Effector CD4-positive, alpha-beta T cell (primary cell): Measurements from ENCODE around the gene C1orf167.

Experiments used
- DNase-seq: peaks from one replicate; pipeline ENCODE4 v3.0.0-alpha.2; 2020

Gene C1orf167

GRCh38 chr1:11786168-11786567 lies 24.2 kb downstream of the C1orf167 start:
- no peak for DNase-seq

DNA sequence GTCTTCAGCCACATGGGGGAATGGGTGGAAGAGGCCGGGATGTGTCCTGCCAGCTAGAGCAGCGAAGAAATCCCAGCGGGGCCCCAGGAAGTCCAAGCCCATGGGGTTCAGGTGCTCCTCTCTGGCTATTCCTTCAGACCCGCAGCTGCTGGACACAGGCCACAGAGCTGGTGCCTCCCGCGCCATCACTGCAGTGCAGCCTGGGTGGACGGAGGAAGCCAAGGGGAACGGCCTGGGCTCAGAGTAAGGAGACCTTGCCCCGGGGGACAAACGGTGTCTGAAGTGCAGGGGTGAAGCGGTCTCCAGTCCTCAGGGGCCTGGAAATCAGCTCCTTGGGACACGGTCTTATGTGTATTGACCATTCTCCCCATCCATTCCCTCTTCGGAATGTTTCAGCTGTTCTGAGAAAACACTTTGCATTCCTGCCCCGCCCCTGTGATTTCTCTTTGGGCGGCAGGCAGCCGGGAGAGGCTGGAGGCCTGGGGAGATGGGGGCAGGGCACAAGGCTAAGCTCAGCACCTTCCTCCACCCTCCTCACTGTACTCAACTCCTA lies 25.3 kb downstream of the C1orf167 start:
- no peak for DNase-seq

GRCh38 chr1:11787804-11788436 lies 25.9 kb downstream of the C1orf167 start:
- DNase-seq: no peak

- no peak for DNase-seq
Measured at GRCh38 chr1:11788549-11789053, 26.6 kb downstream of the C1orf167 start.

- DNase-seq: no peak
Measured at GRCh38 chr1:11789126-11790067, 27.4 kb downstream of the C1orf167 start.

DNA sequence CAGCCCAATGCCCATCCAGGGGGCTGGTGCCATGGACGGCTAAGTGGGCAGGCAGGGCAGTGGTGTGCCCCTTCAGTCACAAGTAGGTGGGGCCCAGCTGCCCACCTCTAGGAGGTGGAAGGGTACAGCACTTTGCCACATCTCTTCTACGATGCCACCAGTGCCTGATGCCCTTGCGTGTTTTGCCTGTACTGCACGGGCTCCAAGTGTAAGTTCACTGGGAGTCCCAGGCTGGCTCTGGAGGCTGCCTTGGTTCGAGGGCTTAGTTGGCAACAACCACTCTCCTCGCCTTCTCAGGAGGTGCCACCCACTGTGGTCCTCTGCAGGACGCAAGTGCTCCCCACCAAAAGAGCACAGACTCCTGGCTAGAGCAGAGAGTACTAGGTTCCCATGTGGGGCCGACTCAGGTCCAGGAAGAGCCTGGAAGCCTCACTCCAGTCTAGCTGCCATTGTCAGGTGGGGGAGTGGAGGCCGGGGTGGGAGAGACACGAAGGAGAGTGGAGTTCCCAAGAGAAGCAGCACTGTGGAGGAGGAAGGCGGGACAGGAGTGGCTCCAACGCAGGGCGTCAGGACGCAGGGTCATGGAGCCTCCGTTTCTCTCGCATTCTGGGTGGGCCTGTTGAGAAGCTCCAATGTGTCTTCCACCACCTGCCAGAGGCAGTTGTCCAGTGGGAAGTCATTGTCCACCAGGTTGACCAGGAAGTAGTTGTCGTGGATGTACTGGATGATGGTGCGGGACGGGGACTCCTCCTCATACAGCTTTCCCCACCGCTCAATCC lies 28.3 kb downstream of the C1orf167 start:
- no peak for DNase-seq

DNA sequence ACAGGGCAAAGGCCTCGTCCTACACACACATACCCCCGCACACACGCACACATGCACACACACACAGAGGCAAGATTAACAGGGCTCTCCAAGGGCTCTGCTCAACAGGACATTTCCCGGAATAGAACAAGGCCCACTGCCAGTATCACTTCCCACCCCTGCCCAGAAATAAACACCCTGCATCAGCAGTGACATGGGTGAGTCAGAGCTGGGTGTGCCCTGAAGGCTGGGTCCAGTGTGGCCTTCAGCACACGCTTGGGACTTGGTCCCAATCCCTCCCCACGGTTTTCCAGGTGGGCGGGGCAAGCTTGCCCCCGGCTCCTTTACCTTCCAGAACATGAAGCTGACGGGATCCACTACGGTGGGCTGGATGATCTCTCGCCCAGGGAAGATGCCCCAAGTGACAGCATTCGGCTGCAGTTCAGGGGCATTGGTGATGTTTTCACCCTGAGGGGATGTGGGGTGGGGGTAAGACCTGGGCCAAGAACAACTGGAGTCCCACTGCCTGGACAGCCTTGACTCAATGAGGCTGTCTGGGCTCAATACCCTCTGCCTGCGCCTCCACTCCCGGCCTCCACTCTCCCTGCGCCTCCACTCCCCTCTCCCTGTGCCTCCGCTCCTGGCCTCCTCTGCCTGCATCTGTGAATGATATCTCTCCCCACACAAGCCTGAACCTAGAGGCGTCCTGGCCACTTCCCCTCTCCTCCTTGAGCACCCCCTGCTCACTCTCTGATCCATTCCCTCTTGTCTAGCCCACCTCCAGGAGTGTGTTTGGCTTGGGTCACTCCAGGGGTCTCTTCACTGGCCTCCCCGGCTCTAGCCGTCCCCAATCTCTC lies 29.1 kb downstream of the C1orf167 start:
- no peak for DNase-seq

GRCh38 chr1:11792106-11792505 lies 30.1 kb downstream of the C1orf167 start:
- no peak for DNase-seq

DNA sequence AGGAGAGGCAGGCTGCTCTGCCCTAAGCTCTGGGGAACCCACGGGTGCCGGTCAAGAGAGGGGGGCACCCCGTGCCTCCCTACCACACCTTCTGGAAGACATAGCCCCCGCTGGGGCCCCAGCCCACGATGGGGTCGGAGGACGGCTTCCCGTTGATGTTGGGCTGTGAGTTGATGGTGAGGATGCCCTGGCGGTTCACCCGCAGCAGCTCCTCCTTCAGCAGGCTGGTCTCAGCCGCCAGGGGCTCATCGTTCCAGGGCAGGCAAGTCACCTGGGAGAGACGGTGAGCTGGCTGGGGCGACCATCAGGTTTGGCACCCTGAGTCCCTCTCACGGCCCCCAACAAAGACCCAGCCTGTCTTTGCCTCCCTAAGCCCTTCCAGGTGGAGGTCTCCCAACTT lies 31.8 kb downstream of the C1orf167 start:
- no peak for DNase-seq

DNA sequence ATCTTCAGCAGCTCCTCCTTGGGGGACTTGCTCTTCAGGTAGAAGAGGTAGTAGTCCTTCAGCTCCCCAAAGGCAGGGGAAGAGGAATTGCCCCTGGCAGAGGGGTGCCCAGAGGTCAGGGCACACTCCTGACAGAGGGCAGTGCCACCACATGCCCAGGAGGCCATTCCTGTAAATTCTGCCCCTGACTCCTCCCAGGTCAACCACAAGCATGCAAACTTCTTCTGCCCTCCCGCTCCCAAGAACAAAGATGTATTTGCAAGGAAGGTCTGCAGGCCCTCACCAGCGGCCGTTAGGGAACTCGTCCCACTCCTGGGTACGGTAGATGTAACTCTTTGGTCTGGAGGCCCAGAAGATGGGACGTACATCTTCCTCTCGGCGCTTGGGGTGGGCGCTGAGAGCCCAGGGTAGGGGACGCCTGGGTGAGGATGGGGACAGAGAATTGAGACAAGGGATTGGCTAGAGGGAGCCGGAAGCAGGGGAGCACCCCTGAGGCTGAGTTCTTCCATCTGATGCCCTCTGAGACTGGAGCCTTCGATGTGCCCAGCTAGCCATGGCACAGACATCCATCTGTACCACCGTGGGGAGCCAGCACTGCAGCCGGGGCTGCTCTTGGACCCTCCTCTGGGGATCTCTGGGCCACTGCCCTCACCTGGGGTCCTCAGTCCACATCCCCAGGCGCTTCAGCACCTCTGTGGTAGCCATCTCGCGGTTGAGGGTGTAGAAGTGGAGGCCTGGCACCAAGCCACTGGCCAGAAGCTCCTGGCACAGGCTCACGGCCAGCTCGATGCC lies 32.6 kb downstream of the C1orf167 start:
- DNase-seq: no peak

- DNase-seq: no peak
Measured at GRCh38 chr1:11795238-11795890, 33.4 kb downstream of the C1orf167 start.

GRCh38 chr1:11796036-11796828 lies 34.2 kb downstream of the C1orf167 start:
- no peak for DNase-seq

GRCh38 chr1:11797525-11798216 lies 35.7 kb downstream of the C1orf167 start:
- no peak for DNase-seq

- no peak for DNase-seq
Measured at GRCh38 chr1:11799099-11799498, 37.1 kb downstream of the C1orf167 start.

- DNase-seq: no peak
Measured at GRCh38 chr1:11799896-11800295, 37.9 kb downstream of the C1orf167 start.

DNA sequence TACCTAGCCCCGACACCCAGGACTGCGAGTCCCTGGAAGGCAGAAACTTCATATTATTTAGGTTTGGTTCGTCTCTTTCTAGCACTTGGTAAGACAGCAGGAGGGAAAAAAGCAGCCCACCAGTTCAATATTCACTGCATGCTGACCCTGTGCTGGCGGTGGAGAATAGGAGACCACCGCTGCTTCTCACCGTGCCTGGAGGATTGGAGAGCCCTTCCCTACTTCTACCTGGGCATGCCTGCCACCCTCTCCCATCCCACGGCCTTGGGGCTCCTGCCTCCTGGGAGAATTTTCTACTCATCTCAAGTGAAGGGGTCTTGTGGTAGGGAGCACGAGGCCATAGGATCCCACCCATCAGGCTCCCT lies 38.4 kb downstream of the C1orf167 start:
- no peak for DNase-seq

DNA sequence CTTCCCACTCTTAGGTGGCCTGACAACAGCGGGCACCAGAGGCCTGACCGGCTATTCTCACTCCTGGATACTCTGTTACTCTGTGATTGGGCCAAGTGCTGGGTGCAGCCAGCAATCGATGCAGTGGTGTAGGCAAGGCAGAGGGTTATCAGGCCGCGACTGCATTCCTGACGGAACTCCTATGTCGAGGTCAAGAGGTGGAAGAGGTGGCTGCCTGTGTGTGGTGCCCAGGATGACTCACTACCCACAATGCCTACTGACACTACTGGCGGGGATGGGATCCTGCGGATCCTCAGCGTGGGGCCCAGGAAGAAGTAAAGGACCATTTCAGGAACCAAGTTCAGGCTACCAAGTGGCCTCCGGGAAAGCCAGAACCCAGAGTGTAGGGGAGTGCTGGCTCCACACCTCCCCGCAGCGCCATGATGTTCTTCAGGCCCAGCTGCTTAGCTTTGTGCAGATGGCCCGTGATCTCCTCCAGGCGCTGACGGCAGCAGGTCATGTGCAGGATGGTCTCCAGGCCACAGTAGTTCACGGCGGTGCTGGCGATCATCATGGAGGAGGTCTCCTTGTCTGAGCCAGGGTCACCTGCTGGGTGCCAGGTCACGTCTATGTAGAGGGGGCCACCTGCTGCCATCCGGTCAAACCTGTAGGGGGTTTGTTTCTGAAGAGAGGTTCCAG lies 38.9 kb downstream of the C1orf167 start:
- no peak for DNase-seq

DNA sequence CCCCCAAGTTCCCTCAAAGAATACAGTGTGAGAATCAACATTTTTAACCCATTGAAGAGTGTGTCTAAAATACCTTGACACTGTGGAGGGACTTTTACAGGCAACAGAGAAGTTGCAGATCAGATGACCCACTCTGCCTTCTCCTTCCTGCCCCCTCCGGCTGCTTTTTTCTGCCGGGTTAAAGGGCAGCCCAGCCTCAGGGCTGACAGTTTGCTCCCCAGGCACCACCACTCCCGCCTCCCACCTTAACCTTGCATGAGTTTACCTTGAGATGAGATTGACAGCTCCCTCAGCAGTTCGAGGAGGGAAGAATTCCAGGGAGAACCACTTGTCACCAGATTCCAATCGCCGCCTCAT lies 40.6 kb downstream of the C1orf167 start:
- DNase-seq: no peak
